ENCODE results near the gene NUDT8. TPM values are rescaled to one million over a fixed set of nuclear protein-coding genes. Genes with fewer than 3 reads are reported as not detected.

Gene NUDT8
- total and polyA plus RNA-seq, 7 donors, result 19.0 to 52.2 (median 34.8) TPM

- Histone ChIP-seq H3K9me3 (no peaks in the 10 kb centered on the region), H3K27me3 (ENCODE audit: insufficient read depth in 3 of 3, low read length in 2 of 3) (peaks cover 0 to 15% (median 4%) of the 10 kb centered on the region in 3 donors), H3K36me3 (ENCODE audit: insufficient read depth in 1 of 2, low read depth in 1 of 2) (no peaks in the 10 kb centered on the region), H3K4me1 (no peaks in the 10 kb centered on the region), H3K27ac (no peak overlapping the region), H3K4me3 (no peak overlapping the region)
- 61 to 63% (median 62%) methylated on average over 9 of the region's 9 CpGs for WGBS, 3 donors
- no peak for ATAC-seq
- TF ChIP-seq CTCF (IDR thresholded peaks at IDR 0.05), result no peak
- no peak for DNase-seq
- intact Hi-C loops (cut with DNase I), result no loop called here
Measured at GRCh38 chr11:67654225-67654624, 24.5 kb upstream of the NUDT8 start.

GRCh38 chr11:67652965-67653845 is 23.5 kb upstream of the NUDT8 start:
- intact Hi-C loops (cut with DNase I), result no loop called here
- no peaks in the 10 kb centered on the region for H3K9me3 ChIP-seq
- no peak overlapping the region for H3K27ac ChIP-seq
- H3K27me3 ChIP-seq (ENCODE audit: insufficient read depth in 3 of 3, low read length in 2 of 3), result peaks cover 0 to 18% (median 4%) of the 10 kb centered on the region in 3 donors
- TF ChIP-seq CTCF (IDR thresholded peaks at IDR 0.05), result no peak
- H3K4me1 ChIP-seq, result no peaks in the 10 kb centered on the region
- ATAC-seq, result no peak
- no peak for DNase-seq
- 75 to 79% (median 79%) methylated on average over 15 of the region's 15 CpGs for WGBS, 3 donors
- no peak overlapping the region for H3K4me3 ChIP-seq
- H3K36me3 ChIP-seq (ENCODE audit: insufficient read depth in 1 of 2, low read depth in 1 of 2), result no peaks in the 10 kb centered on the region

- Histone ChIP-seq H3K4me3 (no peak overlapping the region), H3K27me3 (ENCODE audit: insufficient read depth in 3 of 3, low read length in 2 of 3) (peaks cover 0 to 21% (median 4%) of the 10 kb centered on the region in 3 donors), H3K36me3 (ENCODE audit: insufficient read depth in 1 of 2, low read depth in 1 of 2) (no peaks in the 10 kb centered on the region), H3K27ac (no peak overlapping the region), H3K9me3 (no peaks in the 10 kb centered on the region), H3K4me1 (no peaks in the 10 kb centered on the region)
- intact Hi-C loops (cut with DNase I), result no loop called here
- DNase-seq, result no peak
- no peak for TF ChIP-seq CTCF (IDR thresholded peaks at IDR 0.05)
- WGBS, 3 donors, result 36 to 38% (median 37%) methylated on average over 13 of the region's 13 CpGs
- ATAC-seq, result no peak
Measured at GRCh38 chr11:67651976-67652781, 22.4 kb upstream of the NUDT8 start.

GRCh38 chr11:67649634-67650510 is 20.1 kb upstream of the NUDT8 start:
- no peaks in the 10 kb centered on the region for H3K4me1 ChIP-seq
- H3K9me3 ChIP-seq, result no peaks in the 10 kb centered on the region
- H3K36me3 ChIP-seq (ENCODE audit: insufficient read depth in 1 of 2, low read depth in 1 of 2), result no peaks in the 10 kb centered on the region
- ATAC-seq, result no peak
- no peak overlapping the region for H3K27ac ChIP-seq
- intact Hi-C loops (cut with DNase I), result no loop called here
- DNase-seq, result no peak
- TF ChIP-seq CTCF (IDR thresholded peaks at IDR 0.05), result no peak
- 75 to 80% (median 79%) methylated on average over 22 of the region's 22 CpGs for WGBS, 3 donors
- peak overlapping the region; percentile 48 for H3K4me3 ChIP-seq
- H3K27me3 ChIP-seq (ENCODE audit: insufficient read depth in 3 of 3, low read length in 2 of 3), result peaks cover 0 to 24% (median 6%) of the 10 kb centered on the region in 3 donors
